Mesothelial cell of epicardium (in vitro differentiated cells): ENCODE measurements around the gene LIF. TPM values are rescaled to one million over a fixed set of nuclear protein-coding genes. Genes with fewer than 3 reads are reported as not detected.
A peak's percentile ranks its signal among the peaks of the same experiment; 100 is the strongest.

Experiments
- DNase-seq, 2 experiments: peaks; one replicate each; pipeline ENCODE4 v3.0.0; 2021; ENCODE audit warnings: low spot score in 2 of 2; ENCODE audit not compliant: unreplicated experiment in 2 of 2
- H3K27ac Mint-ChIP-seq: 2 replicates; pipeline ENCODE4 v1.8.0; 2021; ENCODE audit warnings: mixed read lengths
- H3K27me3 Mint-ChIP-seq: 2 replicates; pipeline ENCODE4 v1.8.0; 2021; ENCODE audit warnings: low read depth, mixed read lengths
- H3K36me3 Mint-ChIP-seq: 2 replicates; pipeline ENCODE4 v1.8.0; 2021; ENCODE audit warnings: mixed read lengths
- H3K4me1 Mint-ChIP-seq: 2 replicates; pipeline ENCODE4 v1.8.0; 2021; ENCODE audit warnings: mixed read lengths
- H3K4me3 Mint-ChIP-seq: 2 replicates; pipeline ENCODE4 v1.8.0; 2021; ENCODE audit warnings: mild to moderate bottlenecking, moderate library complexity, mixed read lengths
- H3K9me3 Mint-ChIP-seq: 2 replicates; pipeline ENCODE4 v1.8.0; 2021; ENCODE audit warnings: mixed read lengths
- CTCF ChIP-seq: fragments of 200-600 bp; sonication (generic); IDR thresholded peaks from one replicate; pipeline ENCODE4 v1.5.0; 2021; ENCODE audit warnings: antibody characterized with exemption; ENCODE audit not compliant: unreplicated experiment
- total RNA-seq: library from RNA; stranded (reverse); gene quantifications from 3 replicates; pipeline ENCODE4 v1.2.1, GENCODE V29; 2021

LIF gene
- total RNA-seq, 1 donor from 2014 or later: 15.8 TPM

- no peak for DNase-seq
Observed at GRCh38 chr22:30270832-30271231, 24.3 kb upstream of the LIF start.

GRCh38 chr22:30268331-30268730, 21.8 kb upstream of the LIF start:
- Mint-ChIP-seq H3K9me3 (no peaks in the 10 kb centered on the region), H3K27me3 (peaks cover 2% of the 10 kb centered on the region), H3K4me1 (no peaks in the 10 kb centered on the region), H3K27ac (peak overlapping the region; percentile 14), H3K4me3 (no peak overlapping the region), H3K36me3 (no peaks in the 10 kb centered on the region)
- DNase-seq: no peak
- no peak for TF ChIP-seq CTCF

More at GRCh38 chr22:30270832-30271231, 24.3 kb upstream of the LIF start:
- no peaks in the 10 kb centered on the region for H3K36me3 Mint-ChIP-seq
- peaks cover 1% of the 10 kb centered on the region for H3K27me3 Mint-ChIP-seq
- no peaks in the 10 kb centered on the region for H3K4me1 Mint-ChIP-seq
- TF ChIP-seq CTCF: no peak
- no peaks in the 10 kb centered on the region for H3K9me3 Mint-ChIP-seq
- H3K4me3 Mint-ChIP-seq: no peak overlapping the region
- no peak overlapping the region for H3K27ac Mint-ChIP-seq

DNA sequence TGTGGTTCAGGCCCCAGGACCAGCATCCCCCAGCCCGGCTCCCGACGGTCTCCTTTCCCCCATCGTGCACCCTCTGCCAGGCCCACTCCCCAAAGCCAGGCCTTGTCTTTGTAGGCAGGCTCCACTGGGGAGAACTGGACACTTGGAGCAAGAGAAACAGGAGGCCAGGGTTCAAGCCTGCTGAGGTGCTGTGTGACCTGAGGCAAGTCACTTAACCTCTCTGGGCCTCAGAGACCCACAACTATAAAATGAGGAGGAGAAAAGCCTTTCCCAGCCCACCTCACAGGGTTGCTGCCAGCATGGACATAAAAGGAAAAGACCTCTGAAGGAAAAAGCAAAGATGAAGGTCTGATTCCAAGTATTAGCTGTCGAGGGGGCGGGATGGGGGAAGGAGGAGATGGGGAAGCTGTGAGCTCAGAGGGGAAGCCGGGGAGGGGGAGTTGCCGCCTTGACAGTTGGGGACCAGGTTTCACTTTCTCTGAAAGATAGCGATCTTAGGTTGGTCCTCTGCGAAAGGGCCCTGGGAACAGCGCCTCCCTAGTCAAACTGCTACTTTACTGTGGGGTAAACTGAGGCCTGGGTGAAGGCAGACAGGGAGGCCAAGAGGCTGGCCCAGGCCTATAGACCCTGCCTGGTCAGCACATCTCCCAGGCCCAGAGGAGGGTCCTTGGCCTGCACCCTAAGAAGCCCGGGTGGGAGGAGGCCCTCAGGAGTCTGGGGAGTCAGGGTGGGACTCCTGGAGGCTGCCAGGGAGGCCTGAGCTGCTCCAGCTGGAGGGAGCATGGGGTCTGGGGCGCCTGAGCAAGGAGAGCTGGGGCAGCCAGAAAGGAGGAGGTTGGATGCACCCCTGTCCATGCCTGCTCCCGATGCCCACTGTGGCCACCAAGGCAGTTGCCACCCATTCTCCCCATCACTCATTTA, 21.1 kb upstream of the LIF start:
- Mint-ChIP-seq H3K27me3 (peaks cover 7% of the 10 kb centered on the region), H3K4me3 (no peak overlapping the region), H3K4me1 (no peaks in the 10 kb centered on the region), H3K9me3 (no peaks in the 10 kb centered on the region), H3K27ac (no peak overlapping the region), H3K36me3 (no peaks in the 10 kb centered on the region)
- no peak for TF ChIP-seq CTCF
- DNase-seq: no peak

DNA sequence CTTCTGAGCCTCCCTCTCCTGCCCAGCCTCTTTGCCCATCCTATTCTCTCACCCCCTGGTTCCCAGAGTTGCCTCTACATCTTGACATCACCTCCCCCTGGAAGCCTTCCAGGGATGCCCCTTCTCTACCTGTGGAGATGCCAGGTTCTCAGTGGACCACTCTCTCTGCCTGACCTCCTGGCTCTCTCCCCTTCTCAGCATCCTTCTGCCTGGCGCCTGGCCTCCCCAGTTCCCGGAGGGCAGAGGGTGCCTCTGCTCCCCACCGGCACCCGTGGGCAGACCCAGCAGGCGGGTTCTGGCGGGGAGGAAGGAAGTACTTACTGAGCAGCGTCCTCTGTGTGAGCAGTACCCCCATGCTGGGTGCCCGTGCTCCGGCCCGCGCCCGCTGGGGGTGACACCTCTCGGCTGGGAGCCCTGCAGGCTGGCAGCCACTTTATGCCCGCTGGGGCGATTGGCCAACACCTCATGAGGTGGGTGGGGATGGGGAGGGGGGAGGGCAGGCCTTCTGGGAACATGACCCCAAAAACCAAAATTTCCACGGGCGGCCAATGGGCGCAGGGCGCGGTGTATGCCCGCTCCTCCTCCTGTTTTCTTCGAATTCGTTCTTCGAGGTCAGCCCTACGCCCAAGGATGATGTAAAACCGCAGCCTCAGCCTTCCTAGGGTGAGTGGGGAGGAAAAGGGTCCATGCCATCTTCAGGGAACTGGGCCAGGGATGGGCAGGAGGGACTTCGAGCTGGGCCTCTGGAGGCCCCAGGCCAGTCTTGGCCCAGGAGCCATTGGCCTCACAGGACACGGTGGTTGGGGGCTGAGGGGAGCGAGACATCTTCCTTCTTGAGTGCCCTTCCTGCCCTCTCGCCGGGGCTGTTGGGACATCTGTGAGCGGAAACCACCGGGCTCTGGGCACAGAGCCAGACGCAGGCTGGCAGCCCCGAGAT, 20.2 kb upstream of the LIF start, which contains the start of gene OSM:
Gene OSM, minus strand, starts transcription at position 407 of the 937 bp plus-strand sequence. Its CDS starts 52 bp downstream, at position 355.
- peaks cover 6% of the 10 kb centered on the region for H3K27me3 Mint-ChIP-seq
- no peak within 1 kb of the TSS for H3K27ac Mint-ChIP-seq
- no peak for TF ChIP-seq CTCF
- no peaks in the 10 kb centered on the region for H3K4me1 Mint-ChIP-seq
- H3K9me3 Mint-ChIP-seq: no peaks in the 10 kb centered on the region
- no peak for DNase-seq
- no peak within 1 kb of the TSS for H3K4me3 Mint-ChIP-seq
- no peaks in the 10 kb centered on the region for H3K36me3 Mint-ChIP-seq

GRCh38 chr22:30265823-30266444, 19.4 kb upstream of the LIF start:
- Mint-ChIP-seq H3K27ac (no peak overlapping the region), H3K4me1 (no peaks in the 10 kb centered on the region), H3K36me3 (no peaks in the 10 kb centered on the region), H3K9me3 (no peaks in the 10 kb centered on the region), H3K27me3 (peaks cover 6% of the 10 kb centered on the region), H3K4me3 (no peak overlapping the region)
- no peak for TF ChIP-seq CTCF
- no peak for DNase-seq
